NCI-H345 (cell line): ENCODE data around the gene WBP11.

Experiments
- DNase-seq: peaks from one replicate; lab custom pipeline; 2025; lab: John Stamatoyannopoulos, UW

Gene WBP11

GRCh38 chr12:14803011-14803829, at the start of gene WBP11, which contains the start of gene C12orf60:
Gene WBP11, minus strand, starts transcription at chr12:14803478. Its CDS starts 2,095 bp downstream, at chr12:14801383.
Gene C12orf60, plus strand, starts transcription at chr12:14803670. Its CDS starts 19,266 bp downstream, at chr12:14822936.
- DNase-seq, result peak; percentile 99

- DNase-seq, result no peak
Observed at GRCh38 chr12:14852880-14853279, 49.6 kb upstream of the WBP11 start.

GRCh38 chr12:14850929-14851663, 47.8 kb upstream of the WBP11 start:
- no peak for DNase-seq

GRCh38 chr12:14849661-14850060, 46.4 kb upstream of the WBP11 start:
- no peak for DNase-seq

GRCh38 chr12:14846876-14847580, 43.8 kb upstream of the WBP11 start:
- DNase-seq, result no peak

GRCh38 chr12:14846042-14846587, 42.8 kb upstream of the WBP11 start:
- no peak for DNase-seq

- peak; percentile 61 for DNase-seq
Observed at GRCh38 chr12:14845350-14845750, 42.1 kb upstream of the WBP11 start.

- DNase-seq, result no peak
Observed at GRCh38 chr12:14844401-14844800, 41.1 kb upstream of the WBP11 start.

GRCh38 chr12:14843425-14843887, 40.2 kb upstream of the WBP11 start, which contains the start of gene ART4:
Gene ART4, minus strand, starts transcription at chr12:14843526. Its CDS starts 413 bp downstream, at chr12:14843113.
- no peak for DNase-seq

GRCh38 chr12:14842315-14842714, 39.0 kb upstream of the WBP11 start:
- no peak for DNase-seq

- DNase-seq, result no peak
Observed at GRCh38 chr12:14841761-14842160, 38.5 kb upstream of the WBP11 start.

- DNase-seq, result no peak
Observed at GRCh38 chr12:14840616-14841015, 37.3 kb upstream of the WBP11 start.

- no peak for DNase-seq
Observed at GRCh38 chr12:14839262-14839661, 36.0 kb upstream of the WBP11 start.

GRCh38 chr12:14836336-14837210, 33.3 kb upstream of the WBP11 start:
- DNase-seq, result no peak

- no peak for DNase-seq
Observed at GRCh38 chr12:14834509-14834908, 31.2 kb upstream of the WBP11 start.

GRCh38 chr12:14833952-14834351, 30.7 kb upstream of the WBP11 start:
- DNase-seq, result no peak

- no peak for DNase-seq
Observed at GRCh38 chr12:14833336-14833735, 30.1 kb upstream of the WBP11 start.

GRCh38 chr12:14828892-14829291, 25.6 kb upstream of the WBP11 start:
- no peak for DNase-seq

GRCh38 chr12:14827043-14827442, 23.8 kb upstream of the WBP11 start:
- DNase-seq, result no peak

GRCh38 chr12:14826491-14826890, 23.2 kb upstream of the WBP11 start:
- DNase-seq, result no peak

GRCh38 chr12:14825256-14825655, 22.0 kb upstream of the WBP11 start:
- DNase-seq, result no peak
